Activated CD8-positive, alpha-beta memory T cell treated with anti-CD3 and anti-CD28 coated beads, Interleukin-2, amount 50 U/mL, for 24 hours (primary cell): ENCODE data around the gene MAPRE2.
"Not testable (repeated sequence)": the region's sequence is repeated elsewhere in the genome, so short reads cannot be mapped to it uniquely, and the experiment has no call there.

Source experiments
- DNase-seq: peaks from one replicate; pipeline ENCODE4 v3.0.0-alpha.2; 2020; ENCODE audit errors: extremely low read depth

The MAPRE2 gene

DNA sequence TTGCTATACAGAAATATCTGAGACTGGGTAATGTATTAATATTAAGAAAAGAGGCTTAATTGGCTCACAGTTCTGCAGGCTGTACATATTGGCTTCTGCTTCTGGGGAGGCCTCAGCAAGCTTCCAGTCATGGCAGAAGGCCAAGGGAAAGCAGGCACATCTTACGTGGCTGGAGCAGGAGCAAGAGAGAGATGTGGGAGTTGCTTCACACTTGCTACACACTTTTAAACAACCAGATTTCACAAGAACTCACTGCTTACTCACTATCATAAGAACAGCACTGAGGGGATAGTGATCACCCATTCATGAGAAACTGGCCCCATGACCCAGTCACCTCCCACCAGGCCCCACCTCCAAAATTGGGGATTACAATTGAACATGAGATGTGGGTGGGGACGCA lies 50.6 kb downstream of the MAPRE2 start:
- DNase-seq, result no peak

GRCh38 chr18:35095983-35096676 lies 54.9 kb downstream of the MAPRE2 start:
- DNase-seq, result no peak

GRCh38 chr18:35096677-35097011 lies 55.4 kb downstream of the MAPRE2 start:
- no peak for DNase-seq

GRCh38 chr18:35097195-35097594 lies 56.0 kb downstream of the MAPRE2 start:
- DNase-seq, result no peak

- no peak for DNase-seq
Observed at GRCh38 chr18:35097763-35098162, 56.5 kb downstream of the MAPRE2 start.

DNA sequence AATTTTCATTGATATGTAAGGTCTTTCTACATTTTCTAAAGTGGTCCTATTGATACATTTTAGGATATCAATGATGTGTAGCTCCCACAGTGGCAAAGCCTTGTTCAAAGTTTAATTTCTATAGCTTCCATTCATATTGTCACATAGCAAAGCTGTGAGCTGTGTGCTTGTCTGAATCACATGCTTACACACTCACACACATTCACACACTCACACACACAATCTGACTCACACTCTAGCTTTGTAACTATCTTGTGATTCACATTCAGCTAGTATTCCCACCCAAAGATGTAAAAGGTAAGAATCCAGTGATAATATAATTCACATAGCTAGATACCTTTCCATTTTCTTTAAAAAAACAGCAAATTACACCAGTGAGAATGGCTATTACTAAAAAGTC lies 58.7 kb downstream of the MAPRE2 start:
- no peak for DNase-seq

- no peak for DNase-seq
Observed at GRCh38 chr18:35104391-35105051, 63.3 kb downstream of the MAPRE2 start.

DNA sequence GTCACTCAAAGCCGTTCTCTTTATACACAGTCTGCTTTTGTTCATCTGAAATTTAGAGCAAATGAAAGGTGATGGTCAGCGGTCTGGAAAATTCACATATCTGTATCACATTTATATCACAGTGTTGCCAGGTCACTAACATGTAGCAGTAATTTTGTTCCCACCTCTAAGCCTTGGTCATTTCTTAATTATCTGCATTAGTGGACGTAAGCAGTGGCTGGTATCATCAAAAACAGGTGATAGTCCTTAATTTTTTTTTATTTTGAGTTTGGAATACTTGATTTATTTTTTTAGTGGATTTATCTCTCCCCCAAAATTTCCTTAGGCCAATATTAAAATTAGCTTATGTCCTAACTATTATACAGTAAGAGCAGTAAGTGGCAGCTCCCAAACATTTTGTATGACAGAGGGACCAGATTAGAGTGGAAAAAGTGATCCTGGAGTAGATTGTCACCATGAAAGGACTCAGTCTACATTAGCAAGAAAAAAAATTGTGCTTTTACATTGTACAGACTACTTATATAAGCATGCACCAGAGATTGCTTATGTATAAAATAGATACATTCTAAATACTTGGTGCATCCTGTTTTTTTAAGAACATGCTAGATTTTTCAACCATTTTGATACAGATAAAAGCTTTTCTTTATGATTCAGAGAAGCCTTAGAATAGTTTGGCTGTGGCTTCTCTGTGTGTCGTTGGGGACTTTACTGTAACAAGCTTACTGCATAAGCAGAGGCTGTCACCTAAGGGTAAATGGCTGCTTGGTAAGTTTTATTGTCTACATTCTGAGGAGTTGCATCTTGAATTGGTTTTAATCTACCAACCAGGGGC lies 65.0 kb downstream of the MAPRE2 start:
- no peak for DNase-seq

- no peak for DNase-seq
Observed at GRCh38 chr18:35106845-35107148, 65.6 kb downstream of the MAPRE2 start.

GRCh38 chr18:35107216-35107615 lies 66.0 kb downstream of the MAPRE2 start:
- no peak for DNase-seq

- not testable (repeated sequence) for DNase-seq
Observed at GRCh38 chr18:35108088-35108487, 66.9 kb downstream of the MAPRE2 start.

- DNase-seq, result no peak
Observed at GRCh38 chr18:35110059-35110458, 68.8 kb downstream of the MAPRE2 start.

- DNase-seq, result no peak
Observed at GRCh38 chr18:35110554-35111485, 69.6 kb downstream of the MAPRE2 start.

DNA sequence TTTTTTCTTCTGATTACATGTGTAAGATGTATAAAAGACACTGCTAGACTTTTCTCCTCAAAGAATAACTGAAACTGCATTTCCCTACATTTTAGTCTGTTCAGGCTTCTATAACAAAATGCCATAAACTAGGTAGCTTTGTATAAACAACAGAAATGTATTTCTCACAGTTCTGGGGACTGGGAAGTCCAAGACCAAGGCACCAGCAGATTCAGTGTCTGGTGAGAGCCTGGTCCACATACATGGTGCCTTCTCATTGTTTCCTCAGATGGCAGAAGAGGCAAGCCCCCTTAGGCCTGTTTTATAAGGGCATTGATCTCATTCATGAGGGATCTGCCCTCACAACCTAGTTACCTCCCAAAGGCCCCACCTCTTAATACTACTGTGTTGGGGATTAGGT lies 71.5 kb downstream of the MAPRE2 start:
- DNase-seq, result no peak

DNA sequence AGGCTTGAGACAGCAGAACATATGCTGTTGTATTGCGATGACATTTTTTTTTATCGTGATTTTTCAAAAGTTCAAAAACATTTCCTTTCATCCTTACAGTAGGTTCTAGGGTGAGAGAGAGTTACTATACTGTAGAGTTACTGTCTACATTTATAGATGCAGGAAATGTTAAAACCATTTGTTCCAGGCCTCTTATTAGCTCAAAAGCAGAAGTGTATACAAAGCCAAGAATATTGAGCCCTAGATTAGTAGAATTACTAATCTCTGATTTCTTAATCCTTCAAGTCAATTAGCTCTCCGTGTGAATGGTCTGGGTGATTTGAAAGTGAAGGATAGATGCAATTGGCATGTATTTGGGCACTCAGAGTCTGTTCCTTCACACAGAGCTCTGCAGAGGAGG lies 73.1 kb downstream of the MAPRE2 start:
- no peak for DNase-seq

DNA sequence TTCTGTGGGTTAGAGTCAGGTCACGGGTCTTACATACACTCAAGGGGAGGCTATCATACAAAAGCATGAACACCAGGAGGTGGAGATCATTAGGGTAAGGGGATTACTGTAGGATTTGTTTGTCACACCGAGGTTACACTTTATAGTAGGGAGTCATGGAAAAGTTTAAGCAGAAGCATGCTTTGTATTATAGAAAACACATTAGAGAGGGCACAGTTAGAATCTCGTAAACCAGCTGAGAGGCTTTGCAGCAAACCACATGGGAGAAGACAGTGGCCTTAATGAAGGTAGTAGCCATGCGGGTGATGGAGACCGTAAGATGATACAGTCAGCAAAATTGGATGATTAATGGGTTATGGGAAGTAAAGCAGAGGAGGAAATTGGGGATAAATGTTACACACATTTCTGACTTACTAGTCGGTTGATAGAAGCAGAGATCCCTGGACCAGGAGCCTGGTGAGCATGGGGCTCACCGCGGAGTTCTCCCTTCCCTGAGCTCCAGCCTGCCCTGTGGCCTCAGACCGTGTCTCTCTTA lies 75.6 kb downstream of the MAPRE2 start:
- no peak for DNase-seq

- DNase-seq, result no peak
Observed at GRCh38 chr18:35117372-35117771, 76.2 kb downstream of the MAPRE2 start.

GRCh38 chr18:35117951-35118411 lies 76.8 kb downstream of the MAPRE2 start:
- no peak for DNase-seq

DNA sequence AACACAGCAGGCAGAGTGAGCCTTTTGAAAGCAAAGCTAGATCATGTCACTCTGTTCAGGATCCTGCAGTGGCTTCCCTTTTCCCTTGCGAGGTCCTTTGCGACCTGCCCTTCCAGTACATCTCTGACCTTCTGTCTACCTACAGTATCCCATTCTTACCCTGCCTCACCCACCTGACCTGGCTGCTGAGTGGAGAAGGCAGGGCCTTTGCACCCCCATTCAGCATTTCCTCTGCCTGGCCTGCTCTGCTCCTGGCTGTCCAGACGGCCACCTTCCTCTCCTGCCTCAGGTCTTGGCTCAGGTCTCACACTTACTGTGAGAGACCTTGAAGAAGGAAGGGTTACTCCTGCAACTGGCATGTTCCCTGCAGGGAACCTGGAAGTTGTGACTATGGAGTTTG lies 77.4 kb downstream of the MAPRE2 start:
- no peak for DNase-seq

GRCh38 chr18:35121038-35121437 lies 79.8 kb downstream of the MAPRE2 start:
- no peak for DNase-seq

DNA sequence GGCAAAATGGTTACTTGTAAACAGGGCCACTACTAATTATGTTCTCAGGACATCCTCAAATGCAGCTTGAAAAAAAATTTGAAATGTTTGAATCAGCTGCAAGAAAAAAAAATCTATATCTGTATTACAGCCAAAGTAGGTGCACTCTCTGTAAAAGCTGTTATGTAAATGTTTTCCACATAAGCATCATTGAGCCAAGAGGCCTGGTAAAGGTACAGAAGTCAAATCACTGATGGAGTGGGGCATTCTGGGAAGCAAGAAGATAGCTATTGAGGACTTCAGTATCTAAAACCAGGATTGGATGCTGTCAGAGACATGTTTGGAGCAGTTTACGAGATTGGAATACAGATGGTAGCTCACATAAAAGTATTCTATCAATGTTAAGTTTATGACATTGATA lies 80.3 kb downstream of the MAPRE2 start:
- no peak for DNase-seq
